HG03354 (cell line): ENCODE results near the gene SMIM32.

Experiments used
- ATAC-seq: cut with Tn5 transposase; IDR thresholded peaks from one replicate; pipeline ENCODE4 v1.9.1; 2021; ENCODE audit warnings: mild to moderate bottlenecking; ENCODE audit not compliant: unreplicated experiment, poor library complexity, severe bottlenecking

SMIM32 gene

DNA sequence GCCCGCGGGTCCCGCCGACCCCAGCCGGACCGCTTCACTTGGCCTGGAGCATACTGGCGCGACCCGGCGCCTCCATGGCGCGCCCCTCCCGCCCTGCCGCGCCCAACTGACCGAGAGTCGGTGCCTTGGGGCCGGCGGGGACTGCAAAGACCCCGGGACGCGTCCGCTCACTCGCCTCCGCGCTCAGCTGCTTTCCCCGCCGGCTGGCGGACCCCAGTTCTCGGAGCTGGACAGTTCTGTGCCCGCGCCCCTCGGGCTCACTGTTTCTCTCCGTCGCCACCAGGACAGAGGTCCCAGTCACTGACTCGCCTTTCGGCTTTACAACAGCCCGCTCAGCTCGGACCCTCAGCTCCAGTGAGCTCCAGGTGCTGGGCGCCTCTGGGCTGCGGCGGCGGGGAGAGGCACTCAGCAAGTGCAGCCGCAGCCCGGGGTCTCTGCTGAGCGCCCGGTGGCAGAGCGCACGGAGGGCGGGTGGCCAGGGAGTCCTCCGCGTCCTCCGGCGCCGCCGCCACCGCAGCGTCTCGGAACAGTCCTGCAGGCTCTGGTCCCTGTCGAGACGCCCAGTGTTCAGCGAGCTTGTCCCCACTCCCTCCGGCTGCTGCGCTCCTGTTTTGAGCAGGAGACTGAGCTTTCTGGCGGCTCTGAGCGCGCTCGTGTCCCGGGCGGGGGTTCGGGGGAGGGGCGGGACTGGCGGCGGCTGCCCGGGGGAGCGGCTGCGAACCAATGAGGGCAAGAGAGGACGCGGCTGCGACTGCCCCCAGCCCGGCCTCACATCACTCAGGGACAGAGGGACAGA lies at the start of gene SMIM32:
Gene SMIM32 (minus strand): TSS at position 637 of the 796 bp plus-strand sequence. CDS start 638 bp downstream, outside the sequence.
- ATAC-seq: no peak

DNA sequence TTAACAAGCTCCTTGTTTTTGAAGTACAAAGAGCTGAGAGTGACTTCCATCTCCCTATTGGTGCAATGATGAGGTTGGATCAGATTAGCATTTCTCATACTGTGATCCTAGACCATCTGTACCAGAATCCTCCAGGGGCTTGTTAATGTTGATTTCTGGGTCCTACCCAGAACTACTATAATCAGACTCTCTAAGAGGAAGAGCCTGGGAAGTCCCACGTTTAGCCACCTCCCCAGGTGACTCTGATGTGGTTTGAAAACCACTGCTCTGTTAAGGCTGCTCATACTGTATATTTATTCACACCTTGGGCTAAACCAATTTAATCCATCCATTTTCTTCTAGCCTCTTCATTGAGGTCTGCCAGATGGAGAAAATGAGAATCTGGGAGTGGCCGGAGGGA lies 49.6 kb upstream of the SMIM32 start:
- peak; percentile 57 for ATAC-seq

DNA sequence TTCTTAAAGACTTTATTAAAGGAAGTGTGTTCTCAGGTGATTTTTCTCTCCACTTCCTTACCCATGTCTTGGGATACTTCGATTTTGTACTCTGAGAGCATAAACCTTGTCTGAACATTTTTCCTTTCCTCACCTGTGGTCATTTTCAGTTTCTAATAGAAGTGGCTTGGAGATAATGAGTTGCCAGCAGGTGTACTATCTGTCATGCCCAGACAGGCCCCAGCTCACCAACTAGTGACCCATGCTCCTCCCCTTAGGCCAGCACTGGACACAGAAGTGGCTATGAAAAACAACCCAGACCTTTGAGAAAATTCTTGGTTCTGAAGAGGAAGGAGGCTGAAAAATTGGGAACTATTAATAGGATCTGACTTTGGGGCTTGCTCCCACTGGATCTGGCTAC lies 49.2 kb upstream of the SMIM32 start:
- no peak for ATAC-seq

- ATAC-seq: no peak
These were observed 47.9 kb upstream of the SMIM32 start for GRCh38 chr5:136240894-136241293.

- ATAC-seq: no peak
These were observed 43.6 kb upstream of the SMIM32 start for GRCh38 chr5:136236479-136237083.

GRCh38 chr5:136235321-136235720 lies 42.4 kb upstream of the SMIM32 start:
- ATAC-seq: no peak

DNA sequence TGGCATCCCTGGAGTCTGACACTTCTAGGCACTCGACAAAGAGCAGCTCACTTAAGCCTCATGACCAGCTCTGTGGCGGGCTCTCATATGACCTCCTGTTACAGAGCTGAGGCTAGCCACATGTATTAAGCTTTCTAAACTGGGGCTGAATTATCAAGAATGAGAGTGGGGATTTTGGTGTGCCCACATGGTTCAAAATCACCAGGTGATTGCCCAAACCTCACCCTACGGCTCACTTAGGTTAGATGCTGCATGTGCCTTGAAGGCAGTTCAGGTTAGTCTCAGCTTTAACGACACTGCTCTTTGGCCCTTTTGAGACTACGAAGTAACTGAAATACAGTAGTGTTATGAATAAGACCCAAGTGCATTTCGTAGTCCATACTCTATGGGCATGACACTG lies 39.4 kb upstream of the SMIM32 start:
- ATAC-seq: peak; percentile 62

- no peak for ATAC-seq
These were observed 37.2 kb upstream of the SMIM32 start for GRCh38 chr5:136230176-136230575.

GRCh38 chr5:136228136-136228757 lies 35.3 kb upstream of the SMIM32 start:
- ATAC-seq: no peak

GRCh38 chr5:136226401-136226800 lies 33.4 kb upstream of the SMIM32 start:
- ATAC-seq: no peak

- ATAC-seq: no peak
These were observed 32.8 kb upstream of the SMIM32 start for GRCh38 chr5:136225796-136226195.

DNA sequence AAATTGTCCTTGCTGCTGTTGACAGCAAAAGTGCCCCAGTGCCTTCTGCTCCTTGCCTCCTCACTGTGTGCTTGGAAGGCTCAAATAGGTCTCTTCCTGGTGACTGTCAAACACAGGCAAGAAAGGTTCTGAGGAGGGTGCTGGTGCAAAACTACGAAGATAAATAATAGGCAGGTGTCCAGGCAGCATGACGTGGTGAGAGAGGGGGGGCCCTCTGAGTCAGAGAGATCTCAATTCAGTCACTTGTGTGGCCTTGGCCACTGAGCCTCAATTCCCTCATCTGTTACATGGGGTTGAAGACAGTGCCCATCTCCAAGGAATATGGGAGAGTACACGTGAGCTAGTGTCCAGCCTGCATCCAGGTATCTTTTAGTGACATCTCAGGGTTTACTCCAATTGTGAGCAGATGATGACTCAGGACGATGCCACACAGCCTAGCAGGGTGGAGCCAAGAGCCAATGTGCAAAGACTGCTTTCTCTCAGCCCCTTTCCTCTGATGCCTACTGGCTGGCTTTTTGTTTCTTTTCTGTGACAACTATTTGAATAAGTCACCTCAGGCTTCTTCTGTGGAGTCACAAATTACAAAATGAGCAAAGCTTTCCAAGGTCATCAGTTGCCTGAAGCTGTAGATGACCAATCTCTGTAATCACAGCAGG lies 29.7 kb upstream of the SMIM32 start:
- no peak for ATAC-seq

GRCh38 chr5:136221340-136221739 lies 28.4 kb upstream of the SMIM32 start:
- ATAC-seq: no peak

- no peak for ATAC-seq
These were observed 23.3 kb upstream of the SMIM32 start for GRCh38 chr5:136216230-136216629.

DNA sequence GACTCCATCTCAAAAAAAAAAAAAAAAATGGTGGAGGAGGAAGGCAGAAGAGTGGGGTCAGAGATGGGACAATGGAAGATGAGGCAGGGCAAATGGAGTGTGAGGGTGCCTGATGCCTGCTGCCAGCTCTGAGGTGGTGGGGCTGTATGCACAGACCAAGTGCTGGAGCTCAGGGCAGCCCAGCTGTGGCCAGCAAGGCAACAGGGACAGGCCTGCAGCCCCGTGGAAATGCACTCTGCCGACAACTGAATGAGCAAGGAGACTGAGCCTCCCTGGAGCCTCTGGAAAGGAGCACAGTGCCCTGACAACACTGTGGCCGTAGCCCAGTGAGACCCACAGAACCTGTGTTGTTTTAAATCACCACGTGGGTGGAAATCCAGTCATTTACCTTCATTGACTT lies 22.9 kb upstream of the SMIM32 start:
- no peak for ATAC-seq

GRCh38 chr5:136213919-136214493 lies 21.0 kb upstream of the SMIM32 start:
- no peak for ATAC-seq

GRCh38 chr5:136212252-136212721 lies 19.3 kb upstream of the SMIM32 start:
- ATAC-seq: no peak

- ATAC-seq: no peak
These were observed 18.5 kb upstream of the SMIM32 start for GRCh38 chr5:136211282-136212040.

DNA sequence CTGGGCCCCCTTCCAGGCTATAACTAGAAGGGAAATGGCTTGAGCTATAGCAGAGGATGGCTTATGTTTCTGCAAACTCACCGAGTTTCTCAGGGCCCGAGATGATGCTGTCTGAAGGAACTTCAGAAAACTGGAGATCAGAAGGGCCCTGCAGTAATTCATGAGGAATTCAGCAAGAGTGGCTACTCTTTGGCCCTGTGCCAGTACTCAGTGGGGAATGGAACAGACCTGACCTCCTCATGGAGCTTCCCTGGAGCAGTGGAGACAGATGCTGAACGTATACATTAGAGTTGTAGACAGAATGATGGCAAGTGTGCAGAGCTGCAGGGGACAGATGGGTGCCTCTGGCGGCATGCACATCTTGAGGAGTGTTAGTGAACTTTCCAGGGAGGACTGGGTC lies 17.3 kb upstream of the SMIM32 start:
- ATAC-seq: no peak
